GM21825 (cell line): Measurements from ENCODE around the gene ACVR1B.

Experiments used
- ATAC-seq: cut with Tn5 transposase; IDR thresholded peaks from one replicate; pipeline ENCODE4 v1.9.1; 2021; ENCODE audit warnings: mild to moderate bottlenecking, moderate library complexity; ENCODE audit not compliant: unreplicated experiment

The ACVR1B gene

DNA sequence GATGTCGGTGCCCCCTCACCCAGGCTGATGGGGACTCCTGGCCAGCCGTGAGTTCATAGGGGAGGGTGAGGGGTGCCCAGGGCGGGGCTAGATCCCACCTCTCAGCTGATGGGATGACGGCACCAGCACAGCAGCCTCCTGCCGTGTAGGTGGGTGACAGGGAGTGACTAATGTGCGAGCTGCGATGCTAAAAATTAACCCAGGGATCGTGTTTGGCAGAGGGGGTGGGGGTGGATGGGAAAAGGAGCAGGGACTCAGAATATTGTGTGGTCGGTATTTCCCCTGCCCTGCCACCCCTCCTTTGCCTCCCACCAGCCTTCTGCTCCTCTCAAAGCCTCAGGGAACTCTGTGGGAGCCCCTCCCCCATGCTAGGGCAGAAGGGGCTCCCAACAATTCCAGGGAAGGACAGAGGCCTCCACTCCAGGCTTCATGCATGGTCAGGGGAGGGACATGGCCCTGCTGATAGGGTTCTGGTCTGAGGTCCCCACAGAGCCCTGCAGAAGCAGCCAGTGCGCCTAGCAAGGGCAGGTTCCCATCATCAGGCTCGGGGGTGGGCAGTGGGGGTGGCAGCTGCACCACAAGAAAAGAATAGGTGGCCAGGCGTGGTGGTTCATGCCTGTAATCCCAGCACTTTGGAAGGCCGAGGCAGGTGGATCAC is 67.7 kb downstream of the ACVR1B start:
- no peak for ATAC-seq

- no peak for ATAC-seq
Observed at GRCh38 chr12:52020539-52021336, 69.2 kb downstream of the ACVR1B start.

DNA sequence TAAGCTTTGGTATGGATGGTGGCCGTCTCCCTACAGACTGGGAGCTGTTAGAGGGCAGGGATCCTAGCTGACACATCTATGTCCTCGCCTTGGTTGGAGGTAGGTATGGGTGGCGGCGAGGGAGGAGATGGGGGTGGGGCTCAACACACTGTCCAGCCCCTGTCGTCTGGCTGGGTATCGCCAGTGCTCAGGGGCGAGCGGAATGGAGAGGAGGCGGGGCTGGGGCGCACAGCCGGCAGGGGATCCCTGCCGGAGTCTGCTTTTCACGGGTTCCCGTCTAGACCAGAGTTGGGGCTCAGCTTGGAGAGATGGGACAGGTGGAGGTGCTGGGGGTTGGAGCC is 71.3 kb downstream of the ACVR1B start:
- ATAC-seq = peak; percentile 10

- peak; percentile 36 for ATAC-seq
Observed at GRCh38 chr12:52023182-52023975, 71.9 kb downstream of the ACVR1B start.

DNA sequence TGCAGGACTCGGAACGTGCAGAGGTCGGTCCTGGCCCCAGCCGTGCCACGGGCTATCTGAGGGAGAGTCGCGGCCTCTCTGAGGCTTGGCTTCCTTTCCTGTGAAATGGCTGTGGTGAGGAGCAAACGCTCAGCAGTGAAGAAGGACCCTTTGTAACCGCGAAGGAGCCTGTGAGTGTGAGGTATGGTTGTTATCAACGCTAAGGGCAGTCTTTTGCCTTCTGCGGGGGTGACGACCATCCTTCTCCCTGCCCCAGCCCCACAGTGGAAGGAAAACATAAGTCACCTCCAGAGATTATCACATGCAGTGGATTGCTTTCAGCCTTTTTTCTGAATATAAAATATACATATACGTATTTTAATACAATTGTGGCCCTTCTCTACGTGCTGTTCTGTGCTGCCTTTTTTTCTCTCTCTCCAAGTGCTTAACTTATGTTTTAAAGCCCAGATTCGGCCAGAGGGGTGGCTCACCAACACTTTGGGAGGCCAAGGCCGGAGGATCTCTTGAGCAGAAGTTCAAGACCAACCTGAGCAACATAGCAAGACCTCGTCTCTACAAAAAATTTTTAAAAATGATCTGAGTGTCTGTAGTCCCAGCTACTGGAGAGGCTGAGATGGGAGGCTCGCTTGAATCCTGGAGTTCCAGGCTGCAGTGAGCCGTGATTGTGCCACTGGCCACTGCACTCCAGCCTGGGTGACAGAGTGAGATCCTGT is 72.6 kb downstream of the ACVR1B start:
- ATAC-seq = peak; percentile 5

GRCh38 chr12:52024845-52025230 is 73.3 kb downstream of the ACVR1B start:
- ATAC-seq = no peak

GRCh38 chr12:52026263-52026662 is 74.8 kb downstream of the ACVR1B start:
- ATAC-seq = no peak

DNA sequence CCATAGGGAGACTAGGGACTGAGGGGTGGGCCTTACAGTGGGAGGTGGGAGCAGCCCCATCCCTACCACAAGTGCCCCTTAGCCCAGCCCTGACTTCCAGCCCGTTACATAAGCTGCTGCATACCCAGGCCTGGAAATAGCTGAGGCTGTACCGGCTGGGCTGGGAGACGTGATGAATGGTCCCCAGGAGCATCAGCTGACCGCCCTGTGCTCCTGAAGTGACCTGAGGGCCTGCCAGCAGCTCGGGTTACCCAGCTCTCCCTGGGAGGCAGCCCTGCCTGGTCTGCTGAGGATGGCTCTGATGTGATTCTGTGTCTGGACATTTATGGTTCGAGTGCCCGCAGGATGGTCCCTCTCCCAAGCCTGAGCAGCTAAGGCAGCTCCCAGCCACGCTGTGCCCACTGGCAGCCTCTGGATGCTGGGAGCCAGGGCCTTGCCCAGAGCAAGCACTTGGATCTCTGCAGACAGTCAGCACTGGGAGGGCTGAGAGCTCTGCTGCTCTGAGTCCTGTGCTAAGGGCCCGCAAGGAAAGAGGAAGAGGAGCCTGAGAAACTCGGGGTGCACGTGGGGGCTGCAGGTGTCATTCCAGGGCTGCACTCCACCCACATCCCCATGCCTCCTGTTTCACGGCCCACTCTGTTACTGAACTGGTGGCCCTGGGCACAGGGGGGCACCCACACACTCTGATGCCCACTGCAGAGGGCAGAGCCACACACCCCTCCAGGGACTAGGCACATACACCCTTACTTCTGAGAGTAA is 75.8 kb downstream of the ACVR1B start:
- ATAC-seq = no peak

GRCh38 chr12:52029685-52030084 is 78.2 kb downstream of the ACVR1B start:
- ATAC-seq = no peak

DNA sequence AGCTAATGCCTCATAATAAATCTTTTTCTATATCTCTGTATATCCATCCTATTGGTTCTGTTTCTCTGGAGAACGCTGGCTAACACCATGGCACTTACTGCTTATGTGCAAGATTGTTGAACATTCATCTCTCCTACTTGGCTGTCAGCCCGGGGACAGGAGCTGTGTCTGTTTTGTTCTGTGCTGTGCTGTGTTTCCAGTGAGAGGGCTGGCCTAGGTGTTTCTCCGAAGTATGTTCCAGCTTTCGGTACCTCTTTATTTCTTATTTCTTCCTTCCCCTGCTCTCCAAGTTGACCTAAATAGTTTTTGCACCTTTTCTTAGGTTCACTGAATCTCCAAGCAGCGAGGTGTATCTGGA is 80.9 kb downstream of the ACVR1B start:
- no peak for ATAC-seq

GRCh38 chr12:52032804-52033445 is 81.4 kb downstream of the ACVR1B start:
- ATAC-seq = peak; percentile 85

DNA sequence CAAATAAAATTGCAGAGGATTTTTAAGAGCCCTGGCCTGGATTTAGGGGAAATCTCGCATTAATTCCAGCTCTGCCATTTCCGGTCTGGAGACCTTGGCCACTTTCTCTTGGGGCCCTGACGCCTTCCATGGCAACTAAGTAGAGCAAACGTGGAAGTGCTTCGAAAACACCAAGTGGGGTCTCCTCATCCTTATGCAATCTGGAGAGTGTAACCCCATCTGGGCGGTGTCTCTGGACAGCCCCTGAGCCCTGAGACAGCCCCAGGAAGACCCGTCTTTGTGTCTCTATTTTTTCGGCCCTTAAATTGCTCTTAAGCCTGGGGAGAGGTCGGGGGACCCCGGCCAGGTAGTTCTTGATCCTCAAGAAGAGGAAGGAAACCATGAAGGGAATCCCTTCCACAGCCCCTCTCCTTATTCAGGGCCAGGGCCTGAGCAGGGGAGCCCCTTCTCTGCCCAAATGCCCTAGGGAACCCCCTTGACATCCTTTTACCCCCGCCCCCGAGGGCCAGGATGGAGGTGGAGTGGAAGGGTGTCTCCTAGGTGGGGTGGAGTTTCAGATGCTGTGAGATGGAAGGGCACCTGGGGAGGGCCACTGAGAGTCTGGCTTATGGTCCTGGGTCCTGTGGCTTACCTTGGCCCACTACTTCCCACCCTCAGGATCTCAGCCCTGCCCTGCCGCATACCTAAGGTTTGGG is 82.1 kb downstream of the ACVR1B start:
- no peak for ATAC-seq

DNA sequence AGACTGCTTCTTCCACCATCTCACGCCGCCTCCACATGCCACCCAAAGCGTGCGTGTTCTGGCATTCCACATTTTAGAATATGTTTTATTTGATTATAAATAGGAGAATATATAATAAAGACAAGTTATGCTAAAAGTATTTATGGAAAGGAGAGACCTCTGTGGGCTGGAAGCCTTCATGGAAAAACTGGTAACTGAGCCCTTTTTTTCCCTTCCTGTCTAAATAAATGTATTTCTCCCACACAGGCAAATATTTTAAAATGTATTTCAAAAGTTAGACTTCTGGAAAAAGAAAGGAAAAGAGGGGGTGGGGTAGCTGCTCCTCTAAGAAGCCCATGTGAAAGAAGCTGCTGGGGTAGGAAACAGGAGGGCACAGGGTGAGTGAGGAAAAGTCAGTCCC is 83.7 kb downstream of the ACVR1B start:
- no peak for ATAC-seq

- no peak for ATAC-seq
Observed at GRCh38 chr12:52035926-52036325, 84.4 kb downstream of the ACVR1B start.

DNA sequence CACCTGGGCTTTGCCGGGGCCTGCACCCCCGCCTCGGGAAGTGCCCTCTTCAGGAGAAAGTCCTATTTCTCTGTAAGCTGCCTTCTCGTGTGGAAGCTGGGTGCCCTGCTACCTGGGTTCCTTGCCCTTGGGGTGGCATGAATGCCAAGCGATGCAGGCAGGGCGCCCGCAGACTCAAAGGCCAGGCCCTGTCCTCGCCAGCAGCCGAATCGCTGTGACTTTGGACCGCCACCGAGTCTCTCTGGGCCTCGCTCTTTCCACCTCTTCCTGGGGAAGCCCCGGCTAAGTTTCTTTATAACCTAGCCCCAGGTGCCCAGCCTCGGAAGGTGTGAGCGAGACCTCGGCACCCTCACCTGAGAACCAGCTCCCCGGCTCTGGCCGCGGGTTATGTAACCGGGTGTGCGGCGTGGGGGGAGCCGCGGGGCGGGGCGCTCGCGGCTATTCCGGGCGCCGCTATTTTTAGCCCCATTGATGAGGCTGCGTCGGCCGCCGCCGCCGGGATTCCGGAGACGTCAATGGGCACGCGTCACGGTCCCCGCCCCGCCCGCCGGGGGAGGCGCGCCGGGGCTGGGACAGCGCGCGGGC is 85.2 kb downstream of the ACVR1B start:
- ATAC-seq = peak; percentile 34

- ATAC-seq = no peak
Observed at GRCh38 chr12:52037248-52037861, 85.9 kb downstream of the ACVR1B start.

GRCh38 chr12:52038447-52038846 is 86.9 kb downstream of the ACVR1B start:
- ATAC-seq = no peak

GRCh38 chr12:52041035-52041434 is 89.5 kb downstream of the ACVR1B start:
- no peak for ATAC-seq

DNA sequence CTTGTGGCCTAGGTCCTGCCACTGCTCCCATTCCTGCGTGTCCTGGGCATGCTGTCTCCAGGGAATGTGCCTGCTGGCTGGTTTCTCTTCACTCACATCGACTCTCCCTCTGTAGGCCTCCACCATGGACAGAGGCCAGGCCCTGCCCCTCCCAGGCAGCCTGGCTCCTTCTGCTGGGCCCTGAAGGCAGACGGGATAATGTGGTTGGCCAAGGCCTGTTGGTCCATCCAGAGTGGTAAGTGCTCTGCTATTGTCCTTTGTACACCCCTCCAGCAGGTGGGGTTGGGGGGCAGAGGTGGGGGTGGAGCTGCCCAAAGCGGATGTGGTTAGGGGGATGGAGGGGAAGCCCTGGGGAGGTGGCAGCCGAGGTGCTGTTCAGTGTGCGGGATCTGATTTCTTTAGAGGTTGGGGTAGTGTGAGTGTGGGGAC is 90.2 kb downstream of the ACVR1B start:
- no peak for ATAC-seq
